OCI-LY1 (cell line): ENCODE results near the gene QKI.

Source experiments
- H2AFZ ChIP-seq: fragments of 200-600 bp; sonication (generic), shearing (Covaris generic); 2 replicates; pipeline ENCODE4 v1.6.0; 2014; ENCODE audit warnings: antibody characterized with exemption, mild to moderate bottlenecking, low read length
- H3F3A ChIP-seq: fragments of 200-600 bp; sonication (generic), shearing (Covaris generic); 2 replicates; pipeline ENCODE4 v1.6.0; 2014; ENCODE audit warnings: mild to moderate bottlenecking, antibody characterized with exemption, low read length, moderate library complexity; ENCODE audit not compliant: insufficient read depth
- H3K27ac ChIP-seq: fragments of 200-600 bp; sonication (generic); 2 replicates; pipeline ENCODE4 v1.5.1; 2014; ENCODE audit warnings: low read length, mixed run types, mild to moderate bottlenecking, low read depth; ENCODE audit not compliant: poor library complexity, severe bottlenecking
- H3K27me3 ChIP-seq: fragments of 200-600 bp; sonication (generic); 2 replicates; pipeline ENCODE4 v1.6.0; 2014; ENCODE audit warnings: antibody characterized with exemption, mild to moderate bottlenecking, low read length, moderate library complexity; ENCODE audit not compliant: insufficient read depth
- H3K36me3 ChIP-seq: fragments of 200-600 bp; sonication (generic); 2 replicates; pipeline ENCODE4 v1.6.1; 2014; ENCODE audit warnings: mild to moderate bottlenecking, antibody characterized with exemption, low read length, moderate library complexity, mixed read lengths; ENCODE audit not compliant: insufficient read depth
- H3K4me1 ChIP-seq: fragments of 200-600 bp; sonication (generic); 2 replicates; pipeline ENCODE4 v1.5.1; 2014; ENCODE audit warnings: mild to moderate bottlenecking, low read length, moderate library complexity; ENCODE audit not compliant: insufficient read depth, severe bottlenecking
- H3K4me2 ChIP-seq: fragments of 200-600 bp; sonication (generic), shearing (Covaris generic); 2 replicates; pipeline ENCODE4 v1.6.1; 2014; ENCODE audit warnings: low read length
- H3K4me3 ChIP-seq: fragments of 200-600 bp; sonication (generic); 2 replicates; pipeline ENCODE4 v1.5.1; 2014; ENCODE audit warnings: low read length, low read depth, mild to moderate bottlenecking, mixed read lengths; ENCODE audit not compliant: poor library complexity, severe bottlenecking
- H3K79me2 ChIP-seq: fragments of 200-600 bp; shearing (Covaris generic); 2 replicates; pipeline ENCODE4 v1.6.1; 2016; ENCODE audit warnings: mixed run types, low read length, mixed read lengths; ENCODE audit not compliant: insufficient read depth
- H3K9ac ChIP-seq: fragments of 200-600 bp; sonication (generic), shearing (Covaris generic); 2 replicates; pipeline ENCODE4 v1.6.1; 2014; ENCODE audit warnings: mild to moderate bottlenecking, low read length, mixed read lengths
- H3K9me2 ChIP-seq: fragments of 200-600 bp; sonication (generic), shearing (Covaris generic); 2 replicates; pipeline ENCODE4 v1.6.1; 2014; ENCODE audit warnings: low read depth, mild to moderate bottlenecking, low read length, mixed read lengths
- H3K9me3 ChIP-seq: fragments of 200-600 bp; shearing (Covaris generic); 2 replicates; pipeline ENCODE4 v1.6.1; 2014; ENCODE audit warnings: low read length, mixed read lengths
- H4K20me1 ChIP-seq: fragments of 200-600 bp; sonication (generic), shearing (Covaris generic); 2 replicates; pipeline ENCODE4 v1.6.0; 2016; ENCODE audit warnings: mild to moderate bottlenecking, low read length; ENCODE audit not compliant: insufficient read depth
- EZH2 ChIP-seq: fragments of 200-600 bp; sonication (generic), shearing (Covaris generic); IDR thresholded peaks from 2 replicates; pipeline ENCODE4 v1.8.0; 2017; ENCODE audit warnings: borderline replicate concordance, mixed run types, mild to moderate bottlenecking, antibody characterized with exemption, low read length, moderate library complexity, mixed read lengths
- TF ChIP-seq, protein P1 (sequence below): fragments of 200-600 bp; sonication (generic), shearing (Covaris generic); IDR thresholded peaks from 2 replicates; pipeline ENCODE4 v1.5.1; 2017; ENCODE audit warnings: mild to moderate bottlenecking, antibody characterized with exemption, low read length, moderate library complexity, mixed read lengths

Gene QKI

DNA sequence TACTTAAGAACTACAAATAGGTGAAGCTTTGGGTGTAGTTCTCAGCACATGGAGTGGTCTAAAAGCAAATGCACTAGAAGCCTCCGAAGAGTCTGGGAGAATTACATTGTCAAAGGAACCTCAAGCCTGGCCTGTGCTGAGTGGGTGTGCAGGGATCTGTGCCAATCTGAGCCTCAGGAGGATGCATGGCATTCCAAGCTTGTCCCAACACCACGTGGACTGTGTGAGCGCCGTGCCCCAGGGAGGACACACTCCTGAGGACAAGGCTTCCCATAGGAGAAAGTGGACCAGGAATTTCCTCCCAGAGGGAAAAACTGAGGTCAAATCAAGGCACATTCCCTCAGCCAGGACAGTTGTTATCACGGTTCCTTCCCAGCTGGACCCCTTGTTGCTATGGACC is 185.8 kb downstream of the QKI start:
- no peaks in the 10 kb centered on the region for H3K9me2 ChIP-seq
- H3K27ac ChIP-seq, result no peak overlapping the region
- no peak overlapping the region for H2AFZ ChIP-seq
- H4K20me1 ChIP-seq, result no peaks in the 10 kb centered on the region
- H3K4me2 ChIP-seq, result no peak overlapping the region
- H3K27me3 ChIP-seq, result no peaks in the 10 kb centered on the region; the same call in 1 of the 2 replicates
- no peak for TF ChIP-seq EZH2
- TF ChIP-seq, protein P1, sequence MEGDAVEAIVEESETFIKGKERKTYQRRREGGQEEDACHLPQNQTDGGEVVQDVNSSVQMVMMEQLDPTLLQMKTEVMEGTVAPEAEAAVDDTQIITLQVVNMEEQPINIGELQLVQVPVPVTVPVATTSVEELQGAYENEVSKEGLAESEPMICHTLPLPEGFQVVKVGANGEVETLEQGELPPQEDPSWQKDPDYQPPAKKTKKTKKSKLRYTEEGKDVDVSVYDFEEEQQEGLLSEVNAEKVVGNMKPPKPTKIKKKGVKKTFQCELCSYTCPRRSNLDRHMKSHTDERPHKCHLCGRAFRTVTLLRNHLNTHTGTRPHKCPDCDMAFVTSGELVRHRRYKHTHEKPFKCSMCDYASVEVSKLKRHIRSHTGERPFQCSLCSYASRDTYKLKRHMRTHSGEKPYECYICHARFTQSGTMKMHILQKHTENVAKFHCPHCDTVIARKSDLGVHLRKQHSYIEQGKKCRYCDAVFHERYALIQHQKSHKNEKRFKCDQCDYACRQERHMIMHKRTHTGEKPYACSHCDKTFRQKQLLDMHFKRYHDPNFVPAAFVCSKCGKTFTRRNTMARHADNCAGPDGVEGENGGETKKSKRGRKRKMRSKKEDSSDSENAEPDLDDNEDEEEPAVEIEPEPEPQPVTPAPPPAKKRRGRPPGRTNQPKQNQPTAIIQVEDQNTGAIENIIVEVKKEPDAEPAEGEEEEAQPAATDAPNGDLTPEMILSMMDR, result no peak
- H3F3A ChIP-seq, result no peaks in the 10 kb centered on the region
- no peaks in the 10 kb centered on the region for H3K9me3 ChIP-seq
- no peaks in the 10 kb centered on the region for H3K4me1 ChIP-seq
- no peak overlapping the region for H3K9ac ChIP-seq
- H3K4me3 ChIP-seq, result no peak overlapping the region
- H3K79me2 ChIP-seq, result no peaks in the 10 kb centered on the region
- no peaks in the 10 kb centered on the region for H3K36me3 ChIP-seq

DNA sequence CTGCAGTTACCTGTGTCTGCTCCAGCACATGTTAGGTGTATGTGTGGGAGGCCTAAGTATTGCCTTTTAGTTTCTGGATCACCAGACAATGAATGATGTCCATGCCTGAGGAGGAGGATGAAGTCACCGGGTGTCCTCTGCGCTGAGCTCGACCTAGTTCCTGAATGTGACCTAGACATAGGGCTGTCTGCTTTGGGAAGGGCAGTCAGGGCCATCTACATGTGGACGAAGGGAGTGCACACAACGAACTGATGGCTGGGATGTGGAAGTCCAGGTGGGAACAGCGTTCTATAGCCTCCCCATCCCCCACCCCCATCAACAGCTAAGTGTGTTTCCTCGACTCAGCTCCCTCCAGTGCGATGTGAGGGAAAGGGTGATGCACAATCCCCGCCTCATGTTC is 186.3 kb downstream of the QKI start:
- no peaks in the 10 kb centered on the region for H3K9me2 ChIP-seq
- H3K4me3 ChIP-seq, result no peak overlapping the region
- no peak overlapping the region for H2AFZ ChIP-seq
- no peaks in the 10 kb centered on the region for H4K20me1 ChIP-seq
- no peak overlapping the region for H3K9ac ChIP-seq
- H3F3A ChIP-seq, result no peaks in the 10 kb centered on the region
- no peaks in the 10 kb centered on the region for H3K79me2 ChIP-seq
- no peaks in the 10 kb centered on the region for H3K36me3 ChIP-seq
- no peak for TF ChIP-seq EZH2
- TF ChIP-seq, protein P1, result no peak
- no peak overlapping the region for H3K4me2 ChIP-seq
- H3K9me3 ChIP-seq, result no peaks in the 10 kb centered on the region
- no peaks in the 10 kb centered on the region for H3K4me1 ChIP-seq
- no peaks in the 10 kb centered on the region; the same call in 1 of the 2 replicates for H3K27me3 ChIP-seq
- H3K27ac ChIP-seq, result no peak overlapping the region

DNA sequence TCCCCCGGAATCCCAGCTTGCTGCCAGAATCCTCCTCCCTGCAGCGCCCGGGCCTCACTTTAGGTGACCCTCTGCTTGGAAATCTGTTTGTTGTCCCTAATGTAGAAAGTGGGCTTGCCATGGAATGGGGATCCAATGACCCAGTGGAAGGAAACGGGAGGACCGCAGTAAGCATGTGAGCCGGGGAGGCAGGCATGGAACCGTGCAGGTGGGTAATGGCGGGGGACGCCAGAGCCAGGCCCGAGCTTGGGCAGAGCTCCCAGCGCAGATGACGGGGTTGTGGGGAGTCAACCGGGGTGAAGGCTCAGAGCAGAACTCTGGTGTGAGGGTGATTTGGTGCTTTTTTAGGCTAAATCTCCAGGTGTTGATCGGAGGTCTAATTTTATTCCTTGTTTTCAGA is 188.3 kb downstream of the QKI start:
- Histone ChIP-seq H3F3A (no peaks in the 10 kb centered on the region), H4K20me1 (no peaks in the 10 kb centered on the region), H3K36me3 (no peaks in the 10 kb centered on the region), H3K9ac (no peak overlapping the region), H3K4me3 (no peak overlapping the region), H3K27me3 (no peaks in the 10 kb centered on the region; the same call in 1 of the 2 replicates), H3K9me3 (no peaks in the 10 kb centered on the region), H3K79me2 (no peaks in the 10 kb centered on the region), H2AFZ (no peak overlapping the region), H3K4me2 (no peak overlapping the region), H3K9me2 (no peaks in the 10 kb centered on the region), H3K4me1 (no peaks in the 10 kb centered on the region), H3K27ac (no peak overlapping the region)
- TF ChIP-seq, protein P1, result no peak
- TF ChIP-seq EZH2, result no peak
